BJ (cell line): ENCODE data around the gene NPEPPS. TPM values are rescaled to one million over a fixed set of nuclear protein-coding genes. Genes with fewer than 3 reads are reported as not detected.

Experiments used
- CTCF ChIA-PET: fragments of 350-600 bp; formaldehyde crosslinking; extraction: SDS; loops from one replicate; lab custom pipeline; 2021; ENCODE audit warnings: antibody characterized with exemption, inconsistent platforms; lab: Yijun Ruan, JAX
- POLR2A ChIA-PET: fragments of 300-600 bp; sonication (Branson Sonifier 250); formaldehyde crosslinking; extraction: SDS; loops from one replicate; lab custom pipeline; 2021; ENCODE audit warnings: antibody characterized with exemption; lab: Charles Lee
- DNase-seq: peaks from one replicate; pipeline ENCODE4 v3.0.0-alpha.2; 2011; ENCODE audit warnings: low read depth
- H3K27me3 ChIP-seq: 2 replicates; pipeline ENCODE4 v1.6.0; 2011; ENCODE audit warnings: low read length; ENCODE audit not compliant: control insufficient read depth, insufficient read depth
- H3K36me3 ChIP-seq: 2 replicates; pipeline ENCODE4 v1.5.1; 2011; ENCODE audit warnings: low read length; ENCODE audit not compliant: control insufficient read depth, insufficient read depth
- H3K4me3 ChIP-seq: 2 replicates; pipeline ENCODE4 v1.5.1; 2011; ENCODE audit warnings: low read depth, mild to moderate bottlenecking, control low read depth, low read length
- CTCF ChIP-seq: IDR thresholded peaks from 2 replicates; pipeline ENCODE4 v1.5.1; 2011; ENCODE audit warnings: low read depth, mild to moderate bottlenecking, control low read depth, inconsistent platforms, low read length, moderate library complexity; ENCODE audit not compliant: insufficient read depth
- polyA plus RNA-seq: library from polyadenylated mRNA; depleted of rRNA; stranded (reverse); fragments of >200 nt; gene quantifications from 2 replicates; pipeline ENCODE4 v1.2.3, GENCODE V29; 2011

The NPEPPS gene
- polyA plus RNA-seq, 1 experiment = 60.2 TPM

- no peak overlapping the region for H3K4me3 ChIP-seq
- H3K27me3 ChIP-seq = no peaks in the 10 kb centered on the region
- no peak for DNase-seq
- ChIA-PET POLR2A (interaction anchor here (0.7 kb wide), 1 partner anchor 11 kb away, joined by 4 read pairs; no protein-coding TSS in a partner anchor), CTCF (interaction anchor here (1.2 to 5.9 kb wide), 2 partner anchors 10 to 14 kb away, joined by 3 to 34 read pairs; no protein-coding TSS in a partner anchor)
- peaks cover 5% of the 10 kb centered on the region for H3K36me3 ChIP-seq
- TF ChIP-seq CTCF = no peak
Observed at GRCh38 chr17:47605011-47605410, 74.1 kb downstream of the NPEPPS start.

GRCh38 chr17:47607481-47607880, 76.6 kb downstream of the NPEPPS start:
- ChIA-PET CTCF (interaction anchor here (5.9 kb wide), 1 partner anchor 8 kb away, joined by 34 read pairs; no protein-coding TSS in a partner anchor), POLR2A (interaction anchor here (0.6 kb wide), 1 partner anchor 349 kb away, joined by 5 read pairs; no protein-coding TSS in a partner anchor)
- DNase-seq = no peak
- Histone ChIP-seq H3K36me3 (peaks cover 5% of the 10 kb centered on the region), H3K27me3 (no peaks in the 10 kb centered on the region), H3K4me3 (no peak overlapping the region)
- TF ChIP-seq CTCF = no peak

GRCh38 chr17:47611372-47612350, 80.8 kb downstream of the NPEPPS start:
- no peak overlapping the region for H3K4me3 ChIP-seq
- ChIA-PET POLR2A (interaction anchor here (0.6 kb wide), 1 partner anchor 8 kb away, joined by 4 read pairs; no protein-coding TSS in a partner anchor), CTCF (interaction anchor here (0.8 kb wide), 1 partner anchor 382 kb away, joined by 3 read pairs; no protein-coding TSS in a partner anchor)
- no peaks in the 10 kb centered on the region for H3K27me3 ChIP-seq
- TF ChIP-seq CTCF = no peak
- DNase-seq = no peak
- H3K36me3 ChIP-seq = peaks cover 9% of the 10 kb centered on the region

GRCh38 chr17:47615766-47616424, 85.0 kb downstream of the NPEPPS start:
- ChIA-PET POLR2A (interaction anchor here (0.6 kb wide), 1 partner anchor 11 kb away, joined by 4 read pairs; no protein-coding TSS in a partner anchor), CTCF (interaction anchor here (0.6 to 3.5 kb wide), 17 partner anchors 9 to 387 kb away, joined by 3 to 34 read pairs (median 5); no protein-coding TSS in a partner anchor)
- no peak for DNase-seq
- Histone ChIP-seq H3K36me3 (peaks cover 7% of the 10 kb centered on the region), H3K27me3 (no peaks in the 10 kb centered on the region), H3K4me3 (no peak overlapping the region)
- TF ChIP-seq CTCF = peak; percentile 56

- no peak overlapping the region for H3K4me3 ChIP-seq
- peak; percentile 32 for TF ChIP-seq CTCF
- no peaks in the 10 kb centered on the region for H3K27me3 ChIP-seq
- DNase-seq = no peak
- H3K36me3 ChIP-seq = peaks cover 7% of the 10 kb centered on the region
- ChIA-PET CTCF (interaction anchor here (0.7 to 3.0 kb wide), 7 partner anchors 10 to 304 kb away, joined by 3 to 11 read pairs (median 3); partner anchors contain the start of gene KPNB1), POLR2A (no interaction called here)
Observed at GRCh38 chr17:47618410-47618809, 87.5 kb downstream of the NPEPPS start.
